ENCODE measurements around the gene COPG1. TPM values are rescaled to one million over a fixed set of nuclear protein-coding genes. Genes with fewer than 3 reads are reported as not detected.

Gene COPG1
- total and polyA plus RNA-seq, 2 of the 4 experiments (the other 2 are of a cell fraction), result 203 to 446 TPM

- Histone ChIP-seq H3K9me3 (ENCODE audit: control insufficient read depth, insufficient read depth, low read length) (no peaks in the 10 kb centered on the region), H3K14ac (replicated peaks; ENCODE audit: low read depth, low read length) (no peak overlapping the region), H2AK9ac (replicated peaks; ENCODE audit: low read depth, low read length, poor library complexity) (no peak overlapping the region), H3K9ac (ENCODE audit: low read depth, low read length) (no peak overlapping the region), H3K4ac (ENCODE audit: low read depth, low read length) (no peak overlapping the region), H2BK15ac (ENCODE audit: low read depth, low read length) (no peak overlapping the region), H3K27ac (ENCODE audit: insufficient read depth, low read length) (no peak overlapping the region), H2BK5ac (ENCODE audit: low read depth, low read length, poor library complexity, severe bottlenecking) (no peak overlapping the region), H4K20me1 (ENCODE audit: insufficient read depth, low read length) (no peaks in the 10 kb centered on the region), H3K18ac (ENCODE audit: low read depth, low read length) (no peak overlapping the region), H3K4me2 (ENCODE audit: low read depth, low read length) (no peak overlapping the region), H2BK120ac (ENCODE audit: low read depth, low read length) (no peak overlapping the region), H3K4me3 (ENCODE audit: insufficient read depth, low read depth, low read length) (no peak overlapping the region), H3K56ac (ENCODE audit: extremely low read depth, insufficient read depth, low read length) (no peak overlapping the region), H3K4me1 (ENCODE audit: control insufficient read depth, insufficient read depth, low read length) (peaks cover 6% of the 10 kb centered on the region), H3K9me1 (ENCODE audit: insufficient read depth, low read length) (0 out of 2 replicates have a peak, but pooled peaks cover 3% of the 10 kb centered on the region), H3K27me3 (ENCODE audit: control insufficient read depth, insufficient read depth, low read length) (peaks cover 2% of the 10 kb centered on the region; the same call in 1 of the 2 replicates), H3K23ac (ENCODE audit: low read depth, low read length) (no peak overlapping the region), H2AFZ (replicated peaks; ENCODE audit: low read length, poor library complexity) (no peak overlapping the region), H2AK5ac (ENCODE audit: low read depth, low read length) (no peak overlapping the region), H4K5ac (ENCODE audit: low read depth, low read length) (no peak overlapping the region), H3K79me1 (ENCODE audit: low read depth in 1 of 2, low read length in 2 of 2) (no peaks in the 10 kb centered on the region), H2BK20ac (ENCODE audit: low read depth, low read length) (no peak overlapping the region), H4K8ac (ENCODE audit: low read depth in 2 of 2, low read length in 2 of 2) (no peak overlapping the region), H4K91ac (ENCODE audit: insufficient read depth, low read depth, low read length) (no peak overlapping the region), H3K36me3 (ENCODE audit: control insufficient read depth, insufficient read depth, low read length) (no peaks in the 10 kb centered on the region)
- no CpG with 5 or more reads among the region's 5 CpGs for WGBS, 2 experiments (ENCODE audit: extremely low coverage in 2 of 2, insufficient read length in 1 of 2)
- ChIA-PET POLR2A (ENCODE audit: unreplicated experiment) (no interaction called here), CTCF (no interaction called here)
- dilution Hi-C loops (cut with HindIII; ENCODE audit: low sequenced_read_pairs, unreplicated experiment), result no loop called here
- TF ChIP-seq CHD1 (IDR thresholded peaks at IDR 0.05; ENCODE audit: low read depth, low read length), result no peak
- no peak for TF ChIP-seq RCOR1 (IDR thresholded peaks at IDR 0.05; ENCODE audit: insufficient replicate concordance, low read length)
- TF ChIP-seq ELK1 (IDR thresholded peaks at IDR 0.05; ENCODE audit: borderline replicate concordance, low read depth, low read length), result no peak
- no TSS peak for BruUV-seq (replicated peaks)
- in situ Hi-C loops (cut with MboI; ENCODE audit: low sequenced_read_pairs), result no loop called here
- DNase-seq (no peak), ATAC-seq (ENCODE audit: low read depth) (no peak)
- intact Hi-C loops (cut with micrococcal nuclease), result no loop called here
Observed at GRCh38 chr3:129213238-129213637, 36.2 kb upstream of the COPG1 start.

All from IMR-90 (cell line).